Measurements from ENCODE around the gene SORD. TPM values are rescaled to one million over a fixed set of nuclear protein-coding genes. Genes with fewer than 3 reads are reported as not detected.

SORD gene
- total and polyA plus RNA-seq, 10 of the 15 experiments (the other 5 are each of a cell fraction or from before 2014, with no cell fraction given) = 7.5 to 51.6 (median 40.1) TPM

DNA sequence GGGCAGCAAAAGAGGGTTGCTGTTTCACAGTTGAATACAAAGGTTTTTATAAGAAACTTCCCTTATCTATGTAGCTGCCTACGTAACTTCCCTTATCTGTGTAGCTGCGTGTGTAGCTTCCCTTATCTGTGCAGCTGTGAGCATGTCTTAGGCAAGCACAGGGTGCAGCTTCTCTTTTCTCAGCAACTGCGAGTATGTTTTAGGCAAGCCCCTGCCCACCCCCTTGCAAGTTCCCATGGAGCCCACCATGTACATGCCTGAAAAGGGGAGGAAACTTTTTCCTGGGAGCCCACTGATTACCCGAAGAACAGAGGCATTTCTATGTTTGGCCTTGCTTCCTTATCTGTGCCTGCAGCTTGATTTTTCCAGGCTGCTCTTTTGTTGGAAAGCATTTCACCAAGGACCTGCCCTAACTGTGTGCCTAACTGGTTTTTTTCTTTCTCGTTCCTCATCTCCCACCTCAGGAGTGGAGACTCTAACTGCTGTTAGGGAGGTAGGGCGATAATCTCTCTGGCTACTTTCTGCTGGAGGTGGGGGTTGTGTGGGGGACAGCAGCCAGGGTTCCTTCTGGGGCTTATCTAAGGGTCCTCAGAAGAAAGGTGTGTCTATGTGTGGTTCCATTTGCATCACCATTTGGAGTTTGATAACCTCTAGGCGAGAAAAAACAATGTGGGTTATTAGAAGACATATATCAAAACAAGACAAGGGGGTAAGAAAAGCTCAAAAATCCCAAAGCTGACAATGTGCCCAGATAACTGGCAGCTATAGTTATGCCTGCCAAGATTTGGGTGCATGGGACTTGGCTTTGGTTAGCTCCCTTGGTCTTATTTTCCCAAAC is 26.0 kb downstream of the SORD start (continued):
- no peak for TF ChIP-seq FOS (IDR thresholded peaks at IDR 0.05; ENCODE audit: borderline replicate concordance, extremely low read depth, insufficient read length)
- TF ChIP-seq YY1 (IDR thresholded peaks at IDR 0.05; ENCODE audit: low read depth, low read length) = no peak

DNA sequence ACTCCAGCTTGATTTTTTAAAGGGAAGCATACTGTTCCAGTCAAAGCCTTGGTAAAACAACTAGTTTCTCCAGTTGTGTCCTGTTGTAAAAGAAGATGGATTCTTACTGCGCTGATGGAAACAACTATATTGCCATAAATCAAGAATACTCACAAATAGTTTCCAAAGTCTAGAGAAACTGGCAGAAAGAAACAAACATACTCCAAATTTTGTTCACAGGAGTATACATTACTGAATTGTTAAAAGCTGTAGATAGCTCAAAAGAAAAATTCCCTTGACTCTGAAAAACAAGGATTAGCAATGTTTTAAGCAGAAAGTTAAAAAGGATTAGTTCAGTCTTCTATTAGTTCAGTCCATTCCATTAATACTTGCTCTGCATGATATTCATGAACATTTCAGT is 27.6 kb downstream of the SORD start:
- Histone ChIP-seq H3K27me3 (replicated peaks in 1 of 2; ENCODE audit: control insufficient read depth in 2 of 2, insufficient read depth in 2 of 2, low read length in 1 of 2) (no peaks in the 10 kb centered on the region), H3K4me1 (ENCODE audit: control insufficient read depth, insufficient read depth, low read length) (peaks cover 10% of the 10 kb centered on the region), H3K4me3 (no peak overlapping the region), H3K79me2 (ENCODE audit: control insufficient read depth, insufficient read depth, low read length) (no peaks in the 10 kb centered on the region; the same call in 1 of the 2 replicates), H3K9ac (ENCODE audit: control insufficient read depth, insufficient read depth, low read length) (no peak overlapping the region), H2AFZ (ENCODE audit: control insufficient read depth, low read depth, low read length) (no peak overlapping the region), H3K36me3 (ENCODE audit: control insufficient read depth in 2 of 2, insufficient read depth in 2 of 2, low read length in 1 of 2) (no peaks in the 10 kb centered on the region), H4K20me1 (ENCODE audit: control insufficient read depth, insufficient read depth) (no peaks in the 10 kb centered on the region), H3K27ac (ENCODE audit: control insufficient read depth, insufficient read depth) (no peak overlapping the region), H3K4me2 (ENCODE audit: control insufficient read depth, insufficient read depth) (no peak overlapping the region), H3K9me3 (replicated peaks; ENCODE audit: control insufficient read depth, insufficient read depth, low read length) (peaks cover 2% of the 10 kb centered on the region; the same call in 2 of the 3 replicates)
- intact Hi-C loops (cut with micrococcal nuclease; ENCODE audit: unreplicated experiment) = no loop called here
- POLR2A ChIA-PET = interaction anchor here (0.6 kb wide), 1 partner anchor 8 kb away, joined by 3 read pairs; no protein-coding TSS in a partner anchor
- TF ChIP-seq, protein P1, sequence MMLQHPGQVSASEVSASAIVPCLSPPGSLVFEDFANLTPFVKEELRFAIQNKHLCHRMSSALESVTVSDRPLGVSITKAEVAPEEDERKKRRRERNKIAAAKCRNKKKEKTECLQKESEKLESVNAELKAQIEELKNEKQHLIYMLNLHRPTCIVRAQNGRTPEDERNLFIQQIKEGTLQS (IDR thresholded peaks at IDR 0.05; ENCODE audit: borderline replicate concordance, extremely low read depth, low read depth, low read length) = no peak
- no peak for TF ChIP-seq SMC3 (IDR thresholded peaks at IDR 0.05; ENCODE audit: borderline replicate concordance, low read length)
- no peak for TF ChIP-seq EGR1 (IDR thresholded peaks at IDR 0.05; ENCODE audit: borderline replicate concordance in 1 of 2, low read depth in 2 of 2, low read length in 2 of 2)
- no peak for TF ChIP-seq SMARCA5 (IDR thresholded peaks at IDR 0.05)
- TF ChIP-seq, protein P2, sequence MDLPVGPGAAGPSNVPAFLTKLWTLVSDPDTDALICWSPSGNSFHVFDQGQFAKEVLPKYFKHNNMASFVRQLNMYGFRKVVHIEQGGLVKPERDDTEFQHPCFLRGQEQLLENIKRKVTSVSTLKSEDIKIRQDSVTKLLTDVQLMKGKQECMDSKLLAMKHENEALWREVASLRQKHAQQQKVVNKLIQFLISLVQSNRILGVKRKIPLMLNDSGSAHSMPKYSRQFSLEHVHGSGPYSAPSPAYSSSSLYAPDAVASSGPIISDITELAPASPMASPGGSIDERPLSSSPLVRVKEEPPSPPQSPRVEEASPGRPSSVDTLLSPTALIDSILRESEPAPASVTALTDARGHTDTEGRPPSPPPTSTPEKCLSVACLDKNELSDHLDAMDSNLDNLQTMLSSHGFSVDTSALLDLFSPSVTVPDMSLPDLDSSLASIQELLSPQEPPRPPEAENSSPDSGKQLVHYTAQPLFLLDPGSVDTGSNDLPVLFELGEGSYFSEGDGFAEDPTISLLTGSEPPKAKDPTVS (IDR thresholded peaks at IDR 0.05; ENCODE audit: low read depth, low read length) = no peak
- no peak for TF ChIP-seq SUPT20H (IDR thresholded peaks at IDR 0.05; ENCODE audit: borderline replicate concordance, control insufficient read depth, low read depth, low read length)
- TF ChIP-seq, protein P3, sequence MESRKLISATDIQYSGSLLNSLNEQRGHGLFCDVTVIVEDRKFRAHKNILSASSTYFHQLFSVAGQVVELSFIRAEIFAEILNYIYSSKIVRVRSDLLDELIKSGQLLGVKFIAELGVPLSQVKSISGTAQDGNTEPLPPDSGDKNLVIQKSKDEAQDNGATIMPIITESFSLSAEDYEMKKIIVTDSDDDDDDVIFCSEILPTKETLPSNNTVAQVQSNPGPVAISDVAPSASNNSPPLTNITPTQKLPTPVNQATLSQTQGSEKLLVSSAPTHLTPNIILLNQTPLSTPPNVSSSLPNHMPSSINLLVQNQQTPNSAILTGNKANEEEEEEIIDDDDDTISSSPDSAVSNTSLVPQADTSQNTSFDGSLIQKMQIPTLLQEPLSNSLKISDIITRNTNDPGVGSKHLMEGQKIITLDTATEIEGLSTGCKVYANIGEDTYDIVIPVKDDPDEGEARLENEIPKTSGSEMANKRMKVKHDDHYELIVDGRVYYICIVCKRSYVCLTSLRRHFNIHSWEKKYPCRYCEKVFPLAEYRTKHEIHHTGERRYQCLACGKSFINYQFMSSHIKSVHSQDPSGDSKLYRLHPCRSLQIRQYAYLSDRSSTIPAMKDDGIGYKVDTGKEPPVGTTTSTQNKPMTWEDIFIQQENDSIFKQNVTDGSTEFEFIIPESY (IDR thresholded peaks at IDR 0.05) = no peak
- no peak for TF ChIP-seq CBX3 (IDR thresholded peaks at IDR 0.05; ENCODE audit: borderline replicate concordance, low read depth)
- TF ChIP-seq EP300 (IDR thresholded peaks at IDR 0.05; ENCODE audit: borderline replicate concordance in 1 of 2, control insufficient read depth in 1 of 2, low read depth in 2 of 2, low read length in 2 of 2) = no peak
- TF ChIP-seq, protein P4, sequence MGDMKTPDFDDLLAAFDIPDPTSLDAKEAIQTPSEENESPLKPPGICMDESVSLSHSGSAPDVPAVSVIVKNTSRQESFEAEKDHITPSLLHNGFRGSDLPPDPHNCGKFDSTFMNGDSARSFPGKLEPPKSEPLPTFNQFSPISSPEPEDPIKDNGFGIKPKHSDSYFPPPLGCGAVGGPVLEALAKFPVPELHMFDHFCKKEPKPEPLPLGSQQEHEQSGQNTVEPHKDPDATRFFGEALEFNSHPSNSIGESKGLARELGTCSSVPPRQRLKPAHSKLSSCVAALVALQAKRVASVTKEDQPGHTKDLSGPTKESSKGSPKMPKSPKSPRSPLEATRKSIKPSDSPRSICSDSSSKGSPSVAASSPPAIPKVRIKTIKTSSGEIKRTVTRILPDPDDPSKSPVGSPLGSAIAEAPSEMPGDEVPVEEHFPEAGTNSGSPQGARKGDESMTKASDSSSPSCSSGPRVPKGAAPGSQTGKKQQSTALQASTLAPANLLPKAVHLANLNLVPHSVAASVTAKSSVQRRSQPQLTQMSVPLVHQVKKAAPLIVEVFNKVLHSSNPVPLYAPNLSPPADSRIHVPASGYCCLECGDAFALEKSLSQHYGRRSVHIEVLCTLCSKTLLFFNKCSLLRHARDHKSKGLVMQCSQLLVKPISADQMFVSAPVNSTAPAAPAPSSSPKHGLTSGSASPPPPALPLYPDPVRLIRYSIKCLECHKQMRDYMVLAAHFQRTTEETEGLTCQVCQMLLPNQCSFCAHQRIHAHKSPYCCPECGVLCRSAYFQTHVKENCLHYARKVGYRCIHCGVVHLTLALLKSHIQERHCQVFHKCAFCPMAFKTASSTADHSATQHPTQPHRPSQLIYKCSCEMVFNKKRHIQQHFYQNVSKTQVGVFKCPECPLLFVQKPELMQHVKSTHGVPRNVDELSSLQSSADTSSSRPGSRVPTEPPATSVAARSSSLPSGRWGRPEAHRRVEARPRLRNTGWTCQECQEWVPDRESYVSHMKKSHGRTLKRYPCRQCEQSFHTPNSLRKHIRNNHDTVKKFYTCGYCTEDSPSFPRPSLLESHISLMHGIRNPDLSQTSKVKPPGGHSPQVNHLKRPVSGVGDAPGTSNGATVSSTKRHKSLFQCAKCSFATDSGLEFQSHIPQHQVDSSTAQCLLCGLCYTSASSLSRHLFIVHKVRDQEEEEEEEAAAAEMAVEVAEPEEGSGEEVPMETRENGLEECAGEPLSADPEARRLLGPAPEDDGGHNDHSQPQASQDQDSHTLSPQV (IDR thresholded peaks at IDR 0.05) = no peak
- 100% methylated on average over 1 of the region's 1 CpG for WGBS (ENCODE audit: insufficient coverage, insufficient replicate concordance, low lambda C conversion rate, missing lambda C conversion rate)
- SMC1A ChIA-PET (ENCODE audit: uncharacterized antibody, unreplicated experiment) = no interaction called here
- in situ Hi-C loops (cut with MboI) = no loop called here
- no TSS peak for BruUV-seq (replicated peaks)
- CTCF ChIA-PET = interaction anchor here (1.0 to 1.4 kb wide), 4 partner anchors 9 to 130 kb away, joined by 3 to 4 read pairs (median 3); no protein-coding TSS in a partner anchor
- RAD21 ChIA-PET (ENCODE audit: unreplicated experiment) = no interaction called here
- no peak for DNase-seq (ENCODE audit: low read depth, low spot score)
- no peak for ATAC-seq
- FAIRE-seq = no peak

All from GM12878 (cell line).